Activated naive CD4-positive, alpha-beta T cell treated with anti-CD3 and anti-CD28 coated beads, Interleukin-2, amount 50 U/mL, for 16 hours (primary cell): ENCODE results near the gene OR6C2.
"Not testable (repeated sequence)": the region's sequence is repeated elsewhere in the genome, so short reads cannot be mapped to it uniquely, and the experiment has no call there.

ENCODE experiments used
- DNase-seq: peaks from one replicate; pipeline ENCODE4 v3.0.0-alpha.2; 2020

The OR6C2 gene

DNA sequence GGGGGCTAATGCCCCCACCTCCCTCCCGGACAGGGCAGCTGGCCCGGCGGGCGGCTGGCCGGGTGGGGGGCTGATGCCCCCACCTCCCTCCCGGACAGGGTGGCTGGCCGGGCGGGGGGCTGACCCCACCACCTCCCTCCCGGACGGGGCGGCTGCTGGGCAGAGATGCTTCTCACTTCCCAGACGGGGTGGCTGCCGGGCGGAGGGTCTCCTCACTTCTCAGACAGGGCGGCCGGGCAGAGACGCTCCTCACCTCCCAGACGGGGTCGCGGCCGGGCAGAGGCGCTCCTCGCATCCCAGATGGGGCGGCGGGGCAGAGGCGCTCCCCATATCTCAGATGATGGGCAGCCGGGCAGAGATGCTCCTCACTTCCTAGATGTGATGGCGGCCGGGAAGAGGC, 35.3 kb downstream of the OR6C2 start:
- not testable (repeated sequence) for DNase-seq

DNA sequence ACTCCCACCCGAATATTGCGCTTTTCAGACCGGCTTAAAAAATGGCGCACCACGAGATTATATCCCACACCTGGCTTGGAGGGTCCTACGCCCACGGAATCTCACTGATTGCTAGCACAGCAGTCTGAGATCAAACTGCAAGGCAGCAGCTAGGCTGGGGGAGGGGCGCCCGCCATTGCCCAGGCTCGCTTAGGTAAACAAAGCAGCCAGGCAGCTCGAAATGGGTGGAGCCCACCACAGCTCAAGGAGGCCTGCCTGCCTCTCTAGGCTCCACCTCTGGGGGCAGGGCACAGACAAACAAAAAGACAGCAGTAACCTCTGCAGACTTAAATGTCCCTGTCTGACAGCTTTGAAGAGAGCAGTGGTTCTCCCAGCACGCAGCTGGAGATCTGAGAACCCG, 40.4 kb downstream of the OR6C2 start:
- DNase-seq, result not testable (repeated sequence)

DNA sequence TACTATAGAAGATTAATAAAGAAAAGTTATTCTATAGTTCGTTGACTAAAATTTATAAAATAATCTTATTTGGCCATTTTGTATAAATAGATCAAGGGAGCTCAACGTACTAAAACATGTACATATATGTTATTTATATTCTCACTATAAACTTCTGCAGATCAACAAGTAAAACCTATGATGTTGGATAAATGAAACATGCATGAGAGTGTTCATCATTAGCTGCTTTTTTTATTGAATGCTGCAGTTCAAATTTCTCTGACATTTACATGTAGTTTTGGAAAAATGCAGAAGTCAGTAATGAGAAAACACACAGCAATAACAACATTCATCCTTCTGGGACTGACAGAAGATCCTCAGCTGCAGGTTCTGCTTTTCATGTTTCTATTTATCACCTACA, 48.2 kb downstream of the OR6C2 start, which contains the start of gene OR6C68:
TSS of gene OR6C68 (plus strand) at position 301 of the 400 bp plus-strand sequence. CDS start at position 301, 0 bp downstream.
- no peak for DNase-seq

GRCh38 chr12:55495490-55495889, 51.6 kb downstream of the OR6C2 start:
- DNase-seq, result no peak

DNA sequence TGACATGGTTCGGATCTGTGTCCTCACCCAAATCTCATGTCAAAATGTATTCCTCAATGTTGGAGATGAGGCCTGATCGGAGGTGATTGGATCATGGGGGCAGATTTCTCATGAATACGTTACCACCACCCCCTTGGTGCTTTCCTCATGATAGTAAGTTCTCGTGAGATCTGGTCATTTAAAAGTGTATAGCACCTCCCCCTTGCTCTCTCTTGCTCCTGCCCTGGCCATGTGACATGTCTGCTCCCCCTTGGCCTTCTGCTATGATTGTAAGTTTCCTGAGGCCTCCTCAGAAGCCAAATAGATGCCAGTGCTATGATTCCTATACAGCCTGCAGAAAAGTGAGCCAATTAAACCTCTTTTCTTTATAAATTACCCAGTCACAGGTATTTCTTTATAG, 55.4 kb downstream of the OR6C2 start:
- DNase-seq, result no peak

- DNase-seq, result no peak
Observed at GRCh38 chr12:55499810-55500252, 56.0 kb downstream of the OR6C2 start.

GRCh38 chr12:55501601-55502000, 57.7 kb downstream of the OR6C2 start:
- no peak for DNase-seq
